ENCODE data around the gene FOSB. TPM values are rescaled to one million over a fixed set of nuclear protein-coding genes. Genes with fewer than 3 reads are reported as not detected.

Gene FOSB
- total and polyA plus RNA-seq, 9 of the 15 experiments (the other 6 are each of a cell fraction or from before 2014, with no cell fraction given) = 0.11 to 2.7 (median 0.73) TPM

GRCh38 chr19:45443462-45444317, 24.1 kb upstream of the FOSB start (continued):
- TF ChIP-seq, protein P1, sequence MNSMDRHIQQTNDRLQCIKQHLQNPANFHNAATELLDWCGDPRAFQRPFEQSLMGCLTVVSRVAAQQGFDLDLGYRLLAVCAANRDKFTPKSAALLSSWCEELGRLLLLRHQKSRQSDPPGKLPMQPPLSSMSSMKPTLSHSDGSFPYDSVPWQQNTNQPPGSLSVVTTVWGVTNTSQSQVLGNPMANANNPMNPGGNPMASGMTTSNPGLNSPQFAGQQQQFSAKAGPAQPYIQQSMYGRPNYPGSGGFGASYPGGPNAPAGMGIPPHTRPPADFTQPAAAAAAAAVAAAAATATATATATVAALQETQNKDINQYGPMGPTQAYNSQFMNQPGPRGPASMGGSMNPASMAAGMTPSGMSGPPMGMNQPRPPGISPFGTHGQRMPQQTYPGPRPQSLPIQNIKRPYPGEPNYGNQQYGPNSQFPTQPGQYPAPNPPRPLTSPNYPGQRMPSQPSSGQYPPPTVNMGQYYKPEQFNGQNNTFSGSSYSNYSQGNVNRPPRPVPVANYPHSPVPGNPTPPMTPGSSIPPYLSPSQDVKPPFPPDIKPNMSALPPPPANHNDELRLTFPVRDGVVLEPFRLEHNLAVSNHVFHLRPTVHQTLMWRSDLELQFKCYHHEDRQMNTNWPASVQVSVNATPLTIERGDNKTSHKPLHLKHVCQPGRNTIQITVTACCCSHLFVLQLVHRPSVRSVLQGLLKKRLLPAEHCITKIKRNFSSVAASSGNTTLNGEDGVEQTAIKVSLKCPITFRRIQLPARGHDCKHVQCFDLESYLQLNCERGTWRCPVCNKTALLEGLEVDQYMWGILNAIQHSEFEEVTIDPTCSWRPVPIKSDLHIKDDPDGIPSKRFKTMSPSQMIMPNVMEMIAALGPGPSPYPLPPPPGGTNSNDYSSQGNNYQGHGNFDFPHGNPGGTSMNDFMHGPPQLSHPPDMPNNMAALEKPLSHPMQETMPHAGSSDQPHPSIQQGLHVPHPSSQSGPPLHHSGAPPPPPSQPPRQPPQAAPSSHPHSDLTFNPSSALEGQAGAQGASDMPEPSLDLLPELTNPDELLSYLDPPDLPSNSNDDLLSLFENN (IDR thresholded peaks at IDR 0.05; ENCODE audit: low read depth in 2 of 2, low read length in 2 of 2) = no peak
- TF ChIP-seq SAP30 (IDR thresholded peaks at IDR 0.05; ENCODE audit: borderline replicate concordance, insufficient read depth, low read depth, low read length, poor library complexity, severe bottlenecking) (no peak), ZNF174 (CRISPR knock-in tag; IDR thresholded peaks at IDR 0.05) (no peak), ZNF717 (CRISPR knock-in tag; IDR thresholded peaks at IDR 0.05) (no peak), ZNF124 (CRISPR knock-in tag; IDR thresholded peaks at IDR 0.05) (no peak), TAF1 (IDR thresholded peaks at IDR 0.05; ENCODE audit: control insufficient read depth, extremely low read depth, insufficient read depth, low read length, severe bottlenecking) (peak; percentile 43), ZBTB5 (IDR thresholded peaks at IDR 0.05) (no peak), MCM3 (IDR thresholded peaks at IDR 0.05) (no peak), ARID1B (IDR thresholded peaks at IDR 0.05) (peak; percentile 63), ZNF395 (CRISPR knock-in tag; IDR thresholded peaks at IDR 0.05) (no peak; the same call in 1 of the 2 replicates), MECOM (CRISPR knock-in tag; IDR thresholded peaks at IDR 0.05) (no peak), CXXC5 (CRISPR knock-in tag; IDR thresholded peaks at IDR 0.05) (peak; percentile 85), GTF2E2 (tag; IDR thresholded peaks at IDR 0.05) (no peak; the same call in 1 of the 2 replicates), PHTF2 (CRISPR knock-in tag; IDR thresholded peaks at IDR 0.05) (no peak), HINFP (tag; conservative IDR thresholded peaks at IDR 0.05; ENCODE audit: low read depth) (no peak), TFAM (CRISPR knock-in tag; conservative IDR thresholded peaks at IDR 0.05) (no peak)
